ENCODE data around the gene TIMM21. TPM values are rescaled to one million over a fixed set of nuclear protein-coding genes. Genes with fewer than 3 reads are reported as not detected.

TIMM21 gene
- polyA plus RNA-seq, 1 donor from 2014 or later: 59.2 TPM

DNA sequence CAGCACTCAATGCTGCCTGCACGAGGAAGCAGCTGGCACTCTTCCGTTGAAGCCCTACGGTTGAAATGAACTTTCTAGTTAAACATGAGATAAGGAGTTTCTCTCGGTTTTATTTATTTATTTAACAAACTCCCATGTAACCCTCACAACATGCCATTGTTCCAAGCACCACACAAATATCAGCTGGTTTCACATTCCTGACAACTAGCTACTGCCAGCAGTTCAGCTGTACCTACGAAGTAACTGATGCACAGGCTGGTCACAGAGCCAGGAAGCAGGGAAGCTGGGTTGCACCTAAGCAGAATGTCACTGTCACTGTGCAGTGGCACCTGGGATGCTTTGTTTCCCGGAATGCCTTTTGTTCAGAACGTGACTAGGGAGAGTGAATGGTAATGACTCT is 18.1 kb downstream of the TIMM21 start:
- Histone ChIP-seq H3K9me2 (ENCODE audit: insufficient read depth, low read length) (no peaks in the 10 kb centered on the region), H3K4me3 (ENCODE audit: low read length) (no peak overlapping the region), H4K20me1 (ENCODE audit: insufficient read depth) (no peaks in the 10 kb centered on the region), H3K9ac (ENCODE audit: low read length) (no peak overlapping the region), H3K4me2 (ENCODE audit: low read length) (no peak overlapping the region), H3K27me3 (ENCODE audit: insufficient read depth, low read depth, low read length) (no peaks in the 10 kb centered on the region), H3K36me3 (ENCODE audit: insufficient read depth, low read length) (no peaks in the 10 kb centered on the region), H3K9me3 (ENCODE audit: low read length) (no peaks in the 10 kb centered on the region), H3K79me2 (replicated peaks; ENCODE audit: insufficient read depth, low read length) (no peaks in the 10 kb centered on the region), H2AFZ (ENCODE audit: low read depth, low read length) (no peak overlapping the region), H3K27ac (ENCODE audit: low read length) (no peak overlapping the region), H3F3A (ENCODE audit: insufficient read depth, low read length, poor library complexity, severe bottlenecking) (no peaks in the 10 kb centered on the region)
- TF ChIP-seq, protein P1, sequence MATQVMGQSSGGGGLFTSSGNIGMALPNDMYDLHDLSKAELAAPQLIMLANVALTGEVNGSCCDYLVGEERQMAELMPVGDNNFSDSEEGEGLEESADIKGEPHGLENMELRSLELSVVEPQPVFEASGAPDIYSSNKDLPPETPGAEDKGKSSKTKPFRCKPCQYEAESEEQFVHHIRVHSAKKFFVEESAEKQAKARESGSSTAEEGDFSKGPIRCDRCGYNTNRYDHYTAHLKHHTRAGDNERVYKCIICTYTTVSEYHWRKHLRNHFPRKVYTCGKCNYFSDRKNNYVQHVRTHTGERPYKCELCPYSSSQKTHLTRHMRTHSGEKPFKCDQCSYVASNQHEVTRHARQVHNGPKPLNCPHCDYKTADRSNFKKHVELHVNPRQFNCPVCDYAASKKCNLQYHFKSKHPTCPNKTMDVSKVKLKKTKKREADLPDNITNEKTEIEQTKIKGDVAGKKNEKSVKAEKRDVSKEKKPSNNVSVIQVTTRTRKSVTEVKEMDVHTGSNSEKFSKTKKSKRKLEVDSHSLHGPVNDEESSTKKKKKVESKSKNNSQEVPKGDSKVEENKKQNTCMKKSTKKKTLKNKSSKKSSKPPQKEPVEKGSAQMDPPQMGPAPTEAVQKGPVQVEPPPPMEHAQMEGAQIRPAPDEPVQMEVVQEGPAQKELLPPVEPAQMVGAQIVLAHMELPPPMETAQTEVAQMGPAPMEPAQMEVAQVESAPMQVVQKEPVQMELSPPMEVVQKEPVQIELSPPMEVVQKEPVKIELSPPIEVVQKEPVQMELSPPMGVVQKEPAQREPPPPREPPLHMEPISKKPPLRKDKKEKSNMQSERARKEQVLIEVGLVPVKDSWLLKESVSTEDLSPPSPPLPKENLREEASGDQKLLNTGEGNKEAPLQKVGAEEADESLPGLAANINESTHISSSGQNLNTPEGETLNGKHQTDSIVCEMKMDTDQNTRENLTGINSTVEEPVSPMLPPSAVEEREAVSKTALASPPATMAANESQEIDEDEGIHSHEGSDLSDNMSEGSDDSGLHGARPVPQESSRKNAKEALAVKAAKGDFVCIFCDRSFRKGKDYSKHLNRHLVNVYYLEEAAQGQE (IDR thresholded peaks at IDR 0.05; ENCODE audit: borderline replicate concordance): no peak
- TF ChIP-seq TAF1 (IDR thresholded peaks at IDR 0.05; ENCODE audit: low read depth) (no peak), MXI1 (conservative IDR thresholded peaks at IDR 0.05; ENCODE audit: poor library complexity, severe bottlenecking) (no peak), RAD21 (conservative IDR thresholded peaks at IDR 0.05) (no peak)

DNA sequence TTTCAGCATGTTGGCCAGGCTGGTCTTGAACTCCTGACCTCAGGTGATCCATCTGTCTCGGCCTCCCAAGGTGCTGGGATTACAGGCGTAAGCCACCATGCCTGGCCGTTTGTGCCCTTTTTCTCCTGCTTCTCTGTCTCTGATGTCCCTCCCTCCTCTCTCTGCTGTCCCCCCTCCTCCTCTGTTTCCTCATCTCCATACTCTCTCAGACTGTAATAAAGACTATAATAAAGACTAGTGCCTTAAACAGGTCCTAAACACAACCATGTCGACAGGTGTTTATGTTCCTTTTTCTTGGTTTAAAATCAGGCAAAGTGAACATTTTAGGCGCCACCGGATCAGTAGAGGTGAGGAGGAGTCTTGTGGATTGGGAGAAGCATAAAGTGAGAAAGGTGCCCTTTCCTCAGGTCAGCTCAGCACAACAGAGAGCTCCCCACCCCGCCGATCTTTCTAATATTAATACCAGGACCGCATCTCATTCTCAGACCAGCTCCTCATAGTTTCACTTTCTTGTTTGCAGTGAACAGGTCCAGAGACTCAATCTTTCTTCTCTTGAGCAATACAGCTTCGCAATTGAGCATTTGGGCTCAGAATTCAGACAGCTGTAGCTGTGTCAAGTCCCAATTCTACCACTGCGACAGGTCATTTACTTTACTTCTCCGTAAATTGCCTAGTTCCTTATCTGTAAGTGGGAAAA is 23.7 kb downstream of the TIMM21 start:
- Histone ChIP-seq H3K9ac (ENCODE audit: low read length) (no peak overlapping the region), H3K9me3 (ENCODE audit: low read length) (no peaks in the 10 kb centered on the region), H3K36me3 (ENCODE audit: insufficient read depth, low read length) (no peaks in the 10 kb centered on the region), H3K4me2 (ENCODE audit: low read length) (no peak overlapping the region), H3F3A (ENCODE audit: insufficient read depth, low read length, poor library complexity, severe bottlenecking) (no peaks in the 10 kb centered on the region), H3K27ac (ENCODE audit: low read length) (no peak overlapping the region), H2AFZ (ENCODE audit: low read depth, low read length) (no peak overlapping the region), H3K27me3 (ENCODE audit: insufficient read depth, low read depth, low read length) (no peaks in the 10 kb centered on the region), H3K79me2 (replicated peaks; ENCODE audit: insufficient read depth, low read length) (no peaks in the 10 kb centered on the region), H3K9me2 (ENCODE audit: insufficient read depth, low read length) (no peaks in the 10 kb centered on the region), H4K20me1 (ENCODE audit: insufficient read depth) (no peaks in the 10 kb centered on the region), H3K4me3 (ENCODE audit: low read length) (no peak overlapping the region)
- TF ChIP-seq POLR2AphosphoS5 (IDR thresholded peaks at IDR 0.05): no peak
- TF ChIP-seq, protein P2, sequence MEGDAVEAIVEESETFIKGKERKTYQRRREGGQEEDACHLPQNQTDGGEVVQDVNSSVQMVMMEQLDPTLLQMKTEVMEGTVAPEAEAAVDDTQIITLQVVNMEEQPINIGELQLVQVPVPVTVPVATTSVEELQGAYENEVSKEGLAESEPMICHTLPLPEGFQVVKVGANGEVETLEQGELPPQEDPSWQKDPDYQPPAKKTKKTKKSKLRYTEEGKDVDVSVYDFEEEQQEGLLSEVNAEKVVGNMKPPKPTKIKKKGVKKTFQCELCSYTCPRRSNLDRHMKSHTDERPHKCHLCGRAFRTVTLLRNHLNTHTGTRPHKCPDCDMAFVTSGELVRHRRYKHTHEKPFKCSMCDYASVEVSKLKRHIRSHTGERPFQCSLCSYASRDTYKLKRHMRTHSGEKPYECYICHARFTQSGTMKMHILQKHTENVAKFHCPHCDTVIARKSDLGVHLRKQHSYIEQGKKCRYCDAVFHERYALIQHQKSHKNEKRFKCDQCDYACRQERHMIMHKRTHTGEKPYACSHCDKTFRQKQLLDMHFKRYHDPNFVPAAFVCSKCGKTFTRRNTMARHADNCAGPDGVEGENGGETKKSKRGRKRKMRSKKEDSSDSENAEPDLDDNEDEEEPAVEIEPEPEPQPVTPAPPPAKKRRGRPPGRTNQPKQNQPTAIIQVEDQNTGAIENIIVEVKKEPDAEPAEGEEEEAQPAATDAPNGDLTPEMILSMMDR (IDR thresholded peaks at IDR 0.05; ENCODE audit: poor library complexity, severe bottlenecking): no peak
- no peak for TF ChIP-seq MXI1 (conservative IDR thresholded peaks at IDR 0.05; ENCODE audit: poor library complexity, severe bottlenecking)
- TF ChIP-seq SMC3 (conservative IDR thresholded peaks at IDR 0.05; ENCODE audit: poor library complexity): no peak
- TF ChIP-seq, protein P1 (IDR thresholded peaks at IDR 0.05; ENCODE audit: borderline replicate concordance): no peak
- TF ChIP-seq TAF1 (IDR thresholded peaks at IDR 0.05; ENCODE audit: low read depth): no peak
- no peak for TF ChIP-seq EZH2 (IDR thresholded peaks at IDR 0.05; ENCODE audit: borderline replicate concordance, insufficient read depth, low read length, poor library complexity, severe bottlenecking)
- TF ChIP-seq RAD21 (conservative IDR thresholded peaks at IDR 0.05): no peak
- TF ChIP-seq EP300 (conservative IDR thresholded peaks at IDR 0.05; ENCODE audit: poor library complexity, severe bottlenecking): no peak

Data from neural cell (in vitro differentiated cells).